ENCODE data around the gene MYO3B.
"Not testable (repeated sequence)": the region's sequence is repeated elsewhere in the genome, so short reads cannot be mapped to it uniquely, and the experiment has no call there.

MYO3B gene

DNA sequence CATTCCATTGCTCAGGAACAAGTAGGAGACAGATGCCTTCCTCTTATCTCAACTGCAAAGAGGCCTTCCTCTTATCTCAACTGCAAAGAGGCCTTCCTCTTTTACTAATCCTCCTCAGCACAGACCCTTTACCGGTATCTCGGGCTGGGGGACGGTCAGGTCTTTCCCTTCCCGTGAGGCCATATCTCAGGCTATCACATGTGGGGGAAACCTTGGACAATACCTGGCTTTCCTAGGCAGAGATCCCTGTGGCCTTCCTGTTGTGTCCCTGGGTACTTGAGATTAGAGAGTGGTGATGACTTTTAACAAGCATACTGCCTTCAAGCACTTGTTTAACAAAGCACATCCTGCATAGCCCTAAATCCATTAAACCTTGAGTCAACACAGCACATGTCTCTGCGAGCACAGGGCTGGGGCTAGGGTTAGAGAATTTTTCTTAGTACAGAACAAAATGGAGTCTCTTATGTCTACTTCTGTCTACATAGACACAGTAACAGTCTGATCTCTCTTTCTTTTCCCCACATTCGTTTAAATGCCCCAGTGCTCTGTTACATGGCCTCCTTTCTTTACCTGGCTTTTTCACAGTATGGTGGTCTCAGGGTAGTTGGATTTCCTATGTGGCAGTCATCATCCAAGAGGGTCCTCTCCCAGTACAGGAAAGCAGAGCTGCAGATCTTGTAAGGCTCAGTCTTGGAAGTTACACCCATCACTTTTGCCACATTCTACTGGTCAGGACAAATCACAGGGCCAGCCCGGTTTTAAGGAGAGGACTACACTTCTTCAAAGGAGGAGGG, 86.0 kb downstream of the MYO3B start:
- not testable (repeated sequence) for DNase-seq

DNA sequence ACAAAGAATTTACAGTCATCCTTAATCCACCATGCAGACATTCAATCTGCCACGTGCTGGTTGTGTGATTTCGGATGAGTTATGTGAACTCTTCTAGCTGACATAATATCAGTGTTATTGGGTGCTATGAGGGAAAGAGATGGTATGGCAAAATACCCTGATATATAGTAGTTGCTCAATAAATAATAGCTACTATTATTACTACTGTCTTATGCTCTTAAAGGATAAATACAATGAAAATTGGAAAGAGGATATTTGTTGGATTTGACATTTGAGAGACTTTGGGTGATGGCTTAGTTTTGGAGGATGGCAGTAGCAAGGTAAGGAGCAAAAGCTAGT, 86.5 kb downstream of the MYO3B start:
- DNase-seq = no peak

DNA sequence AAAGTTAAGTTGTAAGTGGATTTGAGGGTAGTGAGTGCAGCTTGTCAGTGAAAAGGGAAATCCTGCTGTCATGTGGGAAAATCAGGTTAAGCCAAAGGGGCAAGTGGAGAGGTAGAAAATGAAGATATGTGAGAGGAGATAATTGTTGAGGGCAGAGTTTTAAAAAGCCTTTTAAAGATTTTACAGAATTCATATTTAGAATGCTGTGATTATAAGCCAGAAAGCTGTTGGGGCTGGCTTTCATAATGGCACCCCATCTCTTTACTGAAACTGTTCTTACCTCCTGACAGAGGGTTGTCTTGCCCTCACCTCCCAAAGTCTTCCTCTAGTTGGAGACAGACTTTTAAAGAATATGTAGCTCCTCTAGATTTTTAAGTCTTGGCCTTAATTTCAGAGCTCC, 86.9 kb downstream of the MYO3B start:
- no peak for DNase-seq

DNA sequence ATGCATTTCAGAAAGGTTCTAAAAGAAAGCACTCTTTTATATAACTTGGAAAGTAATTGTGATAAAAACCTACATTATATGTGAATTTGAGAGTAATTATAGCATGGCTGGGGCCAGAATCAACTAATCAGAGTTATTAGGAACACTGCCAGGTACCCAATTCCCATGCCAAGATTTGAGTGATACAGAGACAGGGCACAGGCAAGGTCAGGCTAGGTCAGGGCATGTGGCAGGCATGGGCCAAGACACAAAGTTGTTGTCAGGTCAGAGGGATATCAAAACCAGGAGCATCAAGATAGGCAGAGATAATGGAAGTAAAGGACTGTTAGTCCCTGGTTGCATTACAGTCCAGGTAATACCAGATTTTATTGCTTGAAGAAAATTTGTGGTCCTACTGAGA, 87.4 kb downstream of the MYO3B start:
- DNase-seq = no peak

DNA sequence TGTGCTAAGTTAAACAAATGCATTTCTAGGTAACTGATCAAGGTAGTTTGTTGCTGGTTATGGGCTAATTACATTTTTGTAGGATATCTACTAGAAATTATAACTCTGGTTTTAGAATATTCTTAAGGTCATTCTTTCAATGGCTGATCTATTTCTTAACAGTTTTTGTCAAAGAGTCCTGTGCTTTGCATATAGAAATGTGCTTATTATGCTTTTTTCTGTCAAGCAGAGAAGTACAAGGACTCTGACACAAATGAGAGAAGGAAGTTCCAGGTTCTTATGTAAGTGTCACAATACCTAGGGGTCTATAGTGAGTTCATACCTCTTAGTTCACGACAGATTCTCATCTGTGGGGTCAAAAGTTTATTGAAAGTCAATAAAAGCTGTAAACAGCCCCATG, 88.4 kb downstream of the MYO3B start:
- DNase-seq = no peak

DNA sequence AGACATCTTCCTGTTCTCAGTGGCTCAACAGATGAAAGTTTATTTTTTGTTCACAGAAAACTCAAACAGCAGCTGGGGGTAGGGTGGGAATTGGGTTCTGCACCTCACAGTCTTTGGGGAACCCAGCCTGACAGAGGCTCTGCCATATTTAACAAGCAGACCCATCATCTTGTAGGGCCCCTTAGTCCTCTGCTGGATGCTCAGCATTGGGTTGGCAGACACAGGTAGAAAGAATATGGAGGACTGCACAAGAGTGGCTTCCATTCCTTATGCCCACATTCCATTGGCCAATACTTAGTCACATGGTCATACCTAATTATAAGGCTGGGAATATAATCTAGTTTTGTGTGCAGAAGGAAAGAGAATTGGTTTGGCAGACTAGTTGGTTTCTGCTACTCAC, 89.1 kb downstream of the MYO3B start:
- no peak for DNase-seq

DNA sequence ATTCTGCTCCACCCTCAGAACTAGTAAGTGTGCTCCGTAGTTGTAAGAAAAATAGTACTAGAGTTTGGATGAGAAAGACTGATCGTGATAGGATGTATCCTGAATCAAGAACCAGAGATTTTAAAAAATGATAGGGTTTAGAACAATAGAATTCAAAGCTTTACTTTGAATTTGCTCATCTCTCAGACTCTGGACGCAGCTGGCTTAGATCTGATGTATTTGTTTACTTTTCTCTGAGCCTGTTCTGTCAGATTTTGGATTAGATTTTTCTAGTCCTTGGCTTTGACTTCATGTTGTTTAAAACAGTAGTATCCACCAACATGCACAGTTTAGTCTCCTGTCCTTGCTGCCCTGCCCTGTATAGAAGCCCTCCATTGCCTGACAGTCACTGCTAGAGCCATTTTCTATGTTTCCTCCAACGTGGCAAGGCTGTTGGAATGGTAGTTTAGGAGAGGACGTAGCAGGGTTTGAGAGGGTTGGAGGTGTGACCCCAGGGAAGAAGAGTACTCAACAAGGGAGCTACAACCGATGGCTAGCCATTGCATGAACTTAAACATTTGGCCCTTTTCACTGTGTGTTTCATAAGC, 92.4 kb downstream of the MYO3B start:
- DNase-seq = no peak

DNA sequence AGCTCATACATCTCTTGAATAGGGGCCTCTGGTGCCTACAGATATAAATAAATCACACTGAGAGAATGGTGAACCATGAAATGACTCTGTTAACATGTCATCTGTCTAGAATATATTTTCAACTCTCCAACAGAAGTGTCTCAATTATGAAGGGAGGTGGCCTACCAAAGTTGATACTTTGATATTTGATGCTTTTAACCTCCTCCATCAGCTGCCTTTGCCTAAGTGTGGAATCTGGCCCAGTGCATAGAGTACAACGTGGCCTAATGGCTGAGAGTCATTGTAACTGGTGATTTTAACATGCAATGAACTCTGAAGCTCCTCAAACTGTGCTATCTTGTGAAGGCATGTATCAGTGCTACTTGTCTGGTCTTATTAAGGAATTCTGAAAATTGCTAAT, 93.4 kb downstream of the MYO3B start:
- DNase-seq = no peak

DNA sequence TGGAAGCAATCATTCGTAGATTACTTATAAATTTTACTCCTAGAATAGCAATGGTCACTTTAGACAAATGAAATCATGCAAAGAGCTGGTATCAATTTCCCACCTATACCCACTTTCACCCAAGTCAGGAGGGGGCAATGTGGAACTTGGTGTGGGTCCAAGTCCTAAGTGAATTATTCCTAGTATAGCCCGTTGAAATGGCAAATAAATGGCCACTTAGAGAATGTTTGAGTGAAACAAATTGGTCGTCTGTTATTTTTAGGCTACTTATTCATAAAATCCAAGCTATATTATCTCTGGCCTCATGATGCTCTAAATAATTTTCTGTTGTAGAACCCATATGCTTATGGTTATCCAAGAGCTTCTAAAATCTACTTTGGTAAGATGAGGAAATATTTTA, 98.1 kb downstream of the MYO3B start:
- no peak for DNase-seq

DNA sequence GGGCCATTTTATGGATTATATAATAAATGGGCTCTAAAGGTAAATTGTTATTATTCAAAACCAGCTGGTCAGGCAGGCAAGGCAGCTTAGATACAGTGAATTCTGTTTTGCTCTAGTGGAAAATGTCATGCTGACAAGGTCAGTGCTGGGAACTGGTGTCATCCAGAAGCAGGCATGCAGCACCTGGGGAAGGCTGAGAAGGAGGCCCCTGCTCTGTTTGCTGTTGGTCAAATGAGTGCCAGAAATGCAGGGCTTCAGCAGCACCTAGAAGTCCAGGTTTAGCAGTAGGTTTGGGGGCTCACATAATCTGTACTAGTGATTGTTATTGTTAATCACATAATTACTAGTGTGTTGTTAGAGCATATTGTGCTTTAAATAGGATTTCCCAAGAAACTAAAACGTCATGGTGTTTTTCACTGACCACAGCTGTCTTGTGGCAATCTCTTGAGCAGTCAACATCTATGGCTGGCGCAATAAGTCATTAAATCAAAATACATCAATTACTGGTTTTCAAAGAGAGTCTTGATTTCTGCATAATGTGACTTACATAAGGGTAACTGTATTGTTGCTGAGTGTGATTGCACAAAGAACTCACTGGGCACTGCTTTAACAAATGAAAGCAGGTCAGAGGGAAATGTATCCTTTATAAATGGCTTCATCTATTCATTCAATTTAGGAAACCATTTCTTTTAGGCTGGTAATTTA, 99.1 kb downstream of the MYO3B start:
- DNase-seq = no peak

DNA sequence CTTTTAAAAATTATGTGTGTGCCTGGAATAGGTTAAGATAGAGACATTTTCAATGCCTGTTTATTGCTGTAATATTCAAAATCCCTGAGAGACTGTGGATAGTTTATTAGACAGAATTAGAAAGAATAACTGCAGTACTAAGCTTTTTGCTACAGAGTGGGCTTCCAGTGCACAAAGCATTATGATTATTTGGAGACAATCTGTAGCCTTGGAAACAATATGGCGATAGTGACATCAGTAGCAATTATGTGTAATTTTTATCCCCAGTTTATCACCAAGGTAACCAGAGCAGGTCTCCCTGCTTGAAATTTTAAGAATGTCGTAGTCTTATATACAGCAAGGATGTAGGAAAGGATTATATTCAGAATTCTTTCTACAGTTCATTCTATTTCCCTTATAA, 100.0 kb downstream of the MYO3B start:
- DNase-seq = no peak

DNA sequence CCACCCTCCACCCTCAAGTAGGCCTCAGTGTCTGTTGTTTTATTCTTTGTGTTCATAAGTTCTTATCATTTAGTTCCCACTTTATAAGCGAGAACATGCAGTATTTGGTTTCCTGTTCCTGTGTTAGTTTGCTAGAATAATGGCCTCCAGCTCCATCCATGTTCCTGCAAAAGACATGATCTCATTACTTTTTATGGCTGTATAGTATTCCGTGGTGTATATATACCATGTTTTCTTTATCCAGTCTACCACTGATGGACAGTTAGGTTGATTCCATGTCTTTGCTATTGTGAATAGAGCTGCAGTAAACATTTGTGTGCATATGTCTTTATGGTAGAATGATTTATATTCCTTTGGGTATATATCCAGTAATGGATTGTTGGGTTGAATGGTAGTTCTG, 101.7 kb downstream of the MYO3B start:
- not testable (repeated sequence) for DNase-seq

DNA sequence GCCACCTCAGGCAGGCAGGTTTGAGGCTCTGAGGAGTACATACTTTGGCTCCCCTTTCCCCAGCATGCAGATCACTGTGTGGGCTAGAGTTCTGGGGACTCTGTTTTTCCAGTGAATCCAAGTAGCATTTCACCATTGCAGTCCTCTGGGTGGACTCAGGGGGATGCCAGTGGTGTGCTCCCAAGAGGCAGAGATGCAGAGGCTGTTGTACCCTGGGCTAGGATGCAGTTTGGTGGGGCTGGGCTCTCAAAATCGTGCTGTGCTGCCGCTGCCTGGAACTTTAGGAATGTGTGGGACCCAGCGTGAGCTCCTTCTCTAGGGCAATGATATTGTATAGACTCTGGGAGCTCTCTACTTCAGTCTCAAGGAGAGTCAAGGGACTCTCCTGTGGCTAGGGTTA, 104.9 kb downstream of the MYO3B start:
- no peak for DNase-seq

DNA sequence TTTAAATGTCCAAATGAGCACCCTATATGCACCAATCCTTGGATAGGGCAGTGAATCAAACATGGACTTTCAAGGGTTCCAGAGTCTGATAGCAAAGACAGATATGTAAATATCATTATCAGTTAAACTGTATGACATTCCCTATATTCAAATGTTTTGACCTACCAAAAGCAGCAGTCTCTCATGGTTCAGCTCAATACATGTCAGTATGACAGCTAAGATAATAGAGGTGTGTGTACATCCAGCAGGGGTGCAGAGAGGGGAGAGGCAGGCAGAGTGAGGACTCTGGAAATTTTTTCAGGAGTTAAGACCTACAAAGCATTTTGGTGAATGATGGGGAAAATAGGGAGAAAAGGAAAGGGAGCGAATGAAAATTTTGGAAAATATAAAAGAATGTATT, 106.3 kb downstream of the MYO3B start:
- DNase-seq = no peak

DNA sequence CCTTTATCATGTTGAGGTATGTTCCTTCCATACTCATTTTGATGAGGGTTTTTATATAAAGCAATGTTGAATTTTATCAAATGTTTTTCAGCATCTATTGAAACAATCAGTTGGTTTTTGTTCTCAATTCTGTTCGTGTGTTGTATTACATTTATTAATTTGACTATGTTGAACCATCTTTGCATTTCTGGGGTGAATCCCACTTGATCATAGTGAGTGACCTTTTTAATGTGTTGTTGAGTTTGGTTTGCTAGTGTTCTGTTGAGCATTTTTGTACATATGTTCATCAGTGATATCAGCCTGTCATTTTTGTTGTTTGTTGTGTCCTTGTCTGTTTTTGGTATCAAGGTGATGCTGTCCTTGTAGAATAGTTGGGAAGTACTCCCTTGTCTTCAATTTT, 110.9 kb downstream of the MYO3B start:
- no peak for DNase-seq

DNA sequence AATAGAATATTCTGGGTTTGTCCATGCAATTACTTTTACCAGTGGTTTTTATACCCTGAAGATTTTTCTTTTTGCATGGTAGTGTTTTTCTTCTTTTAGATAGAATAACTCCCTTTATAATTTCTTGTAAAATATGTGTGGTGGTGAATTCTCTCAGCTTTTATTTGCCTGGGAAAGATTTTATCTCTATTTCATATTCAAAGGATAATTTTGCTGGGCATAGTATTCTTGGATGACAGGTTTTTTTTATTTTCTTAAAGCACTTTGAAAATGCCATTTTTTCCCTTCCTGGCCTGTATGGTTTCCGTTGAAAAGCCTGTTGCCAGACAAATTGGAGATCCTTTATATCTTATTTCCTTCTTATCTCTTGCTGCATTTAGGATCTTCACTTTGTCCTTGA, 113.5 kb downstream of the MYO3B start:
- DNase-seq = no peak

DNA sequence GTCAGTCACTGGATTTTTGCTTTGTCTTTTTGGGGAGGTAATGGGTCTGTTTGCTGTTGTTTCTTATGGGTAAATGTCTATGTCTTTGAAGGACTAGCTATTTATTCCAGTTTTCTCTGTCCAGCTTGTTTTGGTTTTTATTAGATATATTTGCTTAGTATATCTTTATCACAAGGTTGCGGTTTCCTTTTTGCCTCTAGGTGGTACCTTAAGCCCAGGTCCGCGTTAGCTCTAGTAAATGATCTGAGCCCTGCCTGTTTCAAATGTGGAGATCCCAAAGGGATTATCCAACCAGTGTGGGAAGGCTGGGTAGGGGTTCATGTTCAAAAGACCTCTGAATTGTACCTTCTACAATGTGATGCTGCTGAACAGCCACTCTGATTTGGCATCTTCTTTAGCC, 114.5 kb downstream of the MYO3B start:
- DNase-seq = no peak

DNA sequence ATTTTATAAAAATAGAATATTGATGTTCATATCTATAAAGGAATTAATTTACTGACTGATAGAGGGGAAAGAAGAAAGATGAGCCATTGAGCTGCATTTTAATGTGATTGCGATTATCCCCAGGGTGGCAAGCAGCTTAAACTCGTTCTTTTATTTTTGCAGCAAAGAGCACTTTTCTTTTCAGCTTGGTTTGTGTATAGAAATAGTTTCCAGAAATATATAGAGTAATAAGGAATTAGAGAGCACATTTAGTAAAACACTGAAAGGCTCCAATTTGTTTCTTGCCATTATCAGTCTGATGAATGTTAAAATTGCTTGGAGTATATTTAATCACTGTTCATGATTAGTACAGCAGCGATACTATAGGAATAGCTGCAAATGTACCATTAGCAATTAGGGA, 119.5 kb downstream of the MYO3B start:
- DNase-seq = no peak

DNA sequence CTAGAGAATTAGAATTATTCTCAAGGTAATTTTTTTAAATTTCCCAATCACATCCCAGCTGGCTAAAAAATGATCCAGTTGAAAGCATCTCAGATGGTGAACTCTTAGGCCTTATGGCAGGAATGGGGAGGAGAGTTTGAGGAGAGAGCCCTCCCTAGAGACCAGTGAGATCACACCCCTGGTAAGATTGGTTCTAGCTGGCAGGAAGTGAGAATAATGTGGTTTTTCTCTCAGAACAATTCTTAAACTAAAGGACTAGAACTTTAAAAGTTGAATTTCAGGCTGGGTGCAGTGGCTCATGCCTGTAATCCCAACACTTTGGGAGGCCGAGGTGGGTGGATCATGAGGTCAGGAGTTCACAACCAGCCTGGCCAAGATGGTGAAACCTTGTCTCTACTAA, 120.2 kb downstream of the MYO3B start:
- DNase-seq = no peak

DNA sequence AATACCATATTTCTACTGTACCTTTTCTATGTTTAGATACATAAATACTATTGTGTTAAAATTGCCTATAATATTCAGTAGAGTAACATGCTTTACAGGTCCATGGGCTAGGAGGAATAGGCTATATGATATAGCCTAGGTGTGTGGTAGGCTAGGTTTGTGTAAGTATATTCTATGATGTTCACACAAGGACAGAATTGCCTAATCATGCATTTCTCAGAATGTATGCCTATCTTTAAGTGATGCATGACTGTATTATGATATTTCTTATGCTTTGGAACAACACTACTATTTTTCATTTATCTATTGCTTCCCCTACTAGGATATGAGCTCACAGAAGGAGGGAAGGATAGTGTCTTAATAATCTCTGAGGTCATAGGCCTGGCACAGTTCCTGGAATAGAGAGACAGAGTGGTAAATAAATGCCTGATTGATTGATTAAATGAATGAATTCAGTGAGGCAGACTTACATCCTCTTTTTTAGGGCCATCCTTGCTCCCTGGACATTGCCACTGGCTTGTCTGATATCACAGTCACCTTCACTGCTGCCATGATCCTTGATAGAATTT, 121.0 kb downstream of the MYO3B start:
- no peak for DNase-seq

DNA sequence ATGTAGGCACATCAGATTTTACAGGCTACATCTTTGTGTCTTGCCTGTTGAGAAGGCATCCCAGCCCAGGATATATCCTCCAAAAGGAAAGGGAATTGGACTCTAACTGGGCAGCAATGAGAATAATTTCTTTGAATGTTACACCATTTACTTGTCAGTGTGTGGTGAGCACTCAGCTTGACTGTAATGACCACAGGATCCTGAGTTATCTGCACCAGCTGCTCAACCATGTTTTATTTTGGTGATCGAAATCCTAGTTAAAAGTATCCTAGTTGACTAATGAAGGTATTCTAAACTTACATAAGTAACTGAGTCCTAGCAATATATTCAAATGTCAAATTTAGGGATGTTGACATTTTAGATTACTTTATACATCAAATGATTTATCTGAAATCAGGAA, 123.0 kb downstream of the MYO3B start:
- DNase-seq = no peak

DNA sequence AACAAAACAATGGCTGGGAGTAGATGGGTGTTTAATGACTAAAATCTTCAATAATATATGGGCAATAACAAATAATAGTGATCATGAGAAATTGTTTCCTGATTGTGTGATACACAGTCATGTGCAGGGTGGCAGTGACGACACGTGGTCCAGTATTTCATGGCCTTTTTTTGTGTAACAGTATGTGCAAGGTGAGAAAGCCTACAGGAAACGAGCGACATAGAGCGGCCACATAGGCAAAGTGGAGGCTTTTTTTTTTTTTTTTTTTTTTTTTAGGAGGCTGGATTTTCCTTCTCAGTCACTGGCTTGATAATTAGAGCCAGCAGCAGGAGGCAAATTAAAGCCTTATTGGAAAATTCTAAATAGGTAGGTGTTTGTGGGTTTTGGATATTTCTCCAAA, 123.7 kb downstream of the MYO3B start:
- DNase-seq = no peak

DNA sequence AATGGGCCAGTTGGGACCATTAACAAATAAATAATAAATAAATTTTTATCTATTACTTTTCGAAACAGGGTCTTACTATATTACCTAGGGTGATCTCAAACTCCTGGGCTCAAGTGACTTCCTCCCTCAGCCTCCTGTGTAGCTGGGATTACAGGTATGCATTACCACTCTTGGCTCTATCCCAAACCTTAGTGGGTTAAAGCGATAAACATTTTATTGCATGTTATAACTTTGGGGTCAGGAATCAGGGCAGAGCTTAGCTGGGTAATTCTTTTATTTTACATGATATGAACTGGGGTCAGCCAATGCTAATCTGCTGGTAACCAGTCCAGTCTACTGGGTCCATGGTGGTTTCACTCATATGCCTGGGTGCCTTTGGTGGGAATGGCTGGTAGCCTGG, 127.8 kb downstream of the MYO3B start:
- no peak for DNase-seq

DNA sequence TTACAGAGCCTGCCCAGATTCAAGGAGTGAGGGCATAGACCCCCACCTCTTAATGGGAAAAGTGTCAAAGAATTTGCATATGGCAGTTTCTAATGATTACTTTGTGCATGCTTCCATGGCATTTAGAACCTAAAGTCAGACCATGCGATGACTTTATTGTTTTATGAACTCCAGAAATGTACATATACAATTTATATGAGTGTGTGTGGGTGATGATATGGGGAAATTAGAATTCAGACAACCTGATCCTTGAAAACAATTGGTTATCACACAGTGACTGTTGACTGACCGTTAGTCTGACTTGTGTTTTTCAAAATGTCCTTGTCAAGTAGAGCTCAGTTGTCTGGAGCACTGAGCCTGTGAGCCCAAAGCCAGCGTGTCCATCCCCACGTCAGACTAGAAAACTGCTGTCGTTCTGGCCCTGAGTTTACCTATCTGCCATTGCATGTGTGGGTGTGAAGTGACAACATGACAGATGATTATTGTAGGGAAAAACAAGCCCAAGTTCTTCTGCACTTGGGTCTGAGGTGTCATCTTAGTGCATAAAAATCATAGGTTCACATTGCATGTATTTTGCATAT, 128.4 kb downstream of the MYO3B start:
- DNase-seq = no peak

Measured in EL (cell line).